GM21825 (cell line): Measurements from ENCODE around the gene ELOVL1.
"Not testable (repeated sequence)": the region's sequence is repeated elsewhere in the genome, so short reads cannot be mapped to it uniquely, and the experiment has no call there.

Experiments used
- ATAC-seq: cut with Tn5 transposase; IDR thresholded peaks from one replicate; pipeline ENCODE4 v1.9.1; 2021; ENCODE audit warnings: mild to moderate bottlenecking, moderate library complexity; ENCODE audit not compliant: unreplicated experiment

Gene ELOVL1

GRCh38 chr1:43367904-43368645 lies at the start of gene ELOVL1:
Gene ELOVL1 (minus strand): TSS chr1:43368011. CDS start chr1:43365609, 2,402 bp downstream.
- ATAC-seq: peak; percentile 68

- ATAC-seq: no peak
Observed at GRCh38 chr1:43415901-43416300, 48.1 kb upstream of the ELOVL1 start.

GRCh38 chr1:43414634-43415223 lies 46.9 kb upstream of the ELOVL1 start:
- no peak for ATAC-seq

GRCh38 chr1:43413426-43413825 lies 45.6 kb upstream of the ELOVL1 start:
- ATAC-seq: not testable (repeated sequence)

GRCh38 chr1:43410571-43410970 lies 42.8 kb upstream of the ELOVL1 start:
- ATAC-seq: no peak

- ATAC-seq: no peak
Observed at GRCh38 chr1:43405876-43406234, 38.0 kb upstream of the ELOVL1 start.

- no peak for ATAC-seq
Observed at GRCh38 chr1:43405219-43405875, 37.5 kb upstream of the ELOVL1 start.

- no peak for ATAC-seq
Observed at GRCh38 chr1:43404353-43404752, 36.5 kb upstream of the ELOVL1 start.

- ATAC-seq: no peak
Observed at GRCh38 chr1:43402089-43402865, 34.5 kb upstream of the ELOVL1 start.

- not testable (repeated sequence) for ATAC-seq
Observed at GRCh38 chr1:43400441-43400840, 32.6 kb upstream of the ELOVL1 start.

- no peak for ATAC-seq
Observed at GRCh38 chr1:43398227-43398626, 30.4 kb upstream of the ELOVL1 start.

GRCh38 chr1:43396059-43396458 lies 28.2 kb upstream of the ELOVL1 start:
- no peak for ATAC-seq

- ATAC-seq: no peak
Observed at GRCh38 chr1:43395523-43395922, 27.7 kb upstream of the ELOVL1 start.

GRCh38 chr1:43392702-43393101 lies 24.9 kb upstream of the ELOVL1 start:
- ATAC-seq: no peak

- ATAC-seq: peak; percentile 87
Observed at GRCh38 chr1:43389326-43390313, 21.8 kb upstream of the ELOVL1 start, which contains the start of the genes MED8 and SZT2. Gene MED8 (minus strand): TSS chr1:43389800. CDS start chr1:43389764, 36 bp downstream. Gene SZT2 (plus strand): TSS chr1:43389899. CDS start chr1:43389969, 70 bp downstream.

- ATAC-seq: no peak
Observed at GRCh38 chr1:43388613-43389012, 20.8 kb upstream of the ELOVL1 start.

GRCh38 chr1:43387976-43388599 lies 20.3 kb upstream of the ELOVL1 start:
- ATAC-seq: no peak

- ATAC-seq: no peak
Observed at GRCh38 chr1:43386676-43387075, 18.9 kb upstream of the ELOVL1 start.

GRCh38 chr1:43383449-43383848 lies 15.6 kb upstream of the ELOVL1 start:
- ATAC-seq: no peak
